ENCODE measurements around the gene FBXO10. TPM values are rescaled to one million over a fixed set of nuclear protein-coding genes. Genes with fewer than 3 reads are reported as not detected.

Gene FBXO10
- total RNA-seq, result 6.7 TPM
- 6.2 TPM for polyA plus RNA-seq (ENCODE audit: insufficient read depth, low read depth, low replicate concordance)
- long read RNA-seq, donor 1, full-length matches to known transcripts, result 1 of 1 reads
- long read RNA-seq, donor 1, partial matches to known transcripts, result 0 of 1 reads
- long read RNA-seq, donor 1, other reads (novel, unspliced or antisense), result 0 of 1 reads
- long read RNA-seq, donor 2, full-length matches to known transcripts, result 1 of 1 reads
- long read RNA-seq, donor 2, partial matches to known transcripts, result 0 of 1 reads
- long read RNA-seq, donor 2, other reads (novel, unspliced or antisense), result 0 of 1 reads
- long read RNA-seq, donor 3, full-length matches to known transcripts, result 2 of 2 reads
- long read RNA-seq, donor 3, partial matches to known transcripts, result 0 of 2 reads
- long read RNA-seq, donor 3, other reads (novel, unspliced or antisense), result 0 of 2 reads
- long read RNA-seq, donor 4, full-length matches to known transcripts, result 1 of 1 reads
- long read RNA-seq, donor 4, partial matches to known transcripts, result 0 of 1 reads
- long read RNA-seq, donor 4, other reads (novel, unspliced or antisense), result 0 of 1 reads
- long read RNA-seq, donor 5, result 0 reads
- long read RNA-seq, donor 6, result 0 reads
- long read RNA-seq, donor 7, partial matches to known transcripts, result 0 of 2 reads
- long read RNA-seq, donor 7, other reads (novel, unspliced or antisense), result 2 of 2 reads
- long read RNA-seq, donor 8, full-length matches to known transcripts, result 1 of 1 reads
- long read RNA-seq, donor 8, partial matches to known transcripts, result 0 of 1 reads
- long read RNA-seq, donor 8, other reads (novel, unspliced or antisense), result 0 of 1 reads
- long read RNA-seq, donor 9, full-length matches to known transcripts, result 1 of 1 reads
- long read RNA-seq, donor 9, partial matches to known transcripts, result 0 of 1 reads
- long read RNA-seq, donor 9, other reads (novel, unspliced or antisense), result 0 of 1 reads
- long read RNA-seq, donor 10, full-length matches to known transcripts, result 1 of 1 reads
- long read RNA-seq, donor 10, partial matches to known transcripts, result 0 of 1 reads
- long read RNA-seq, donor 10, other reads (novel, unspliced or antisense), result 0 of 1 reads

GRCh38 chr9:37575921-37576721, at the start of gene FBXO10:
FBXO10 (minus strand) TSS chr9:37576380; CDS start chr9:37541768, 34,612 bp downstream.
- FAIRE-seq, result no peak

GRCh38 chr9:37625758-37626147, 49.6 kb upstream of the FBXO10 start:
- intact Hi-C loops (cut with DNase I), result no loop called here
- Histone ChIP-seq H3K4me1 (ENCODE audit: control insufficient read depth in 2 of 3, insufficient read depth in 2 of 3, low read depth in 1 of 3, low read length in 3 of 3) (no peaks in the 10 kb centered on the region), H3K27ac (ENCODE audit: low read depth in 2 of 2, low read length in 2 of 2) (no peak overlapping the region), H3K36me3 (ENCODE audit: control insufficient read depth in 2 of 3, insufficient read depth in 3 of 3, low read length in 3 of 3) (no peaks in the 10 kb centered on the region), H3K9ac (ENCODE audit: low read length in 3 of 3) (no peak overlapping the region), H3K4me3 (ENCODE audit: low read length in 3 of 3) (no peak overlapping the region), H3K27me3 (ENCODE audit: control insufficient read depth, insufficient read depth, low read length) (no peaks in the 10 kb centered on the region), H3K9me3 (ENCODE audit: control insufficient read depth in 2 of 3, insufficient read depth in 1 of 3, low read length in 3 of 3) (no peaks in the 10 kb centered on the region)
- no peak for TF ChIP-seq CTCF (IDR thresholded peaks at IDR 0.05; ENCODE audit: borderline replicate concordance, extremely low read depth, insufficient read depth)
- no peak for FAIRE-seq
- no peak for DNase-seq

More at GRCh38 chr9:37575921-37576721, at the start of gene FBXO10:
- DNase-seq, result peak; percentile 88 to 95 (median 89)
- intact Hi-C loops (cut with DNase I), result no loop called here
- H3K9ac ChIP-seq (ENCODE audit: low read length in 3 of 3), result peak within 1 kb of the TSS; percentile 53 to 85 (median 63)
- H3K9me3 ChIP-seq (ENCODE audit: control insufficient read depth in 2 of 3, insufficient read depth in 1 of 3, low read length in 3 of 3), result no peaks in the 10 kb centered on the region
- no peak for TF ChIP-seq CTCF (IDR thresholded peaks at IDR 0.05; ENCODE audit: borderline replicate concordance, extremely low read depth, insufficient read depth)
- peaks cover 0 to 14% (median 3%) of the 10 kb centered on the region in 3 donors for H3K4me1 ChIP-seq (ENCODE audit: control insufficient read depth in 2 of 3, insufficient read depth in 2 of 3, low read depth in 1 of 3, low read length in 3 of 3)
- peak within 1 kb of the TSS; percentile 47 to 62 for H3K27ac ChIP-seq (ENCODE audit: low read depth in 2 of 2, low read length in 2 of 2)
- H3K36me3 ChIP-seq (ENCODE audit: control insufficient read depth in 2 of 3, insufficient read depth in 3 of 3, low read length in 3 of 3), result no peaks in the 10 kb centered on the region
- H3K4me3 ChIP-seq (ENCODE audit: low read length in 3 of 3), result peak within 1 kb of the TSS; percentile 67 to 82 (median 75)
- no peaks in the 10 kb centered on the region for H3K27me3 ChIP-seq (ENCODE audit: control insufficient read depth, insufficient read depth, low read length)

- Histone ChIP-seq H3K27ac (ENCODE audit: low read depth in 2 of 2, low read length in 2 of 2) (no peak overlapping the region), H3K4me3 (ENCODE audit: low read length in 3 of 3) (no peak overlapping the region), H3K36me3 (ENCODE audit: control insufficient read depth in 2 of 3, insufficient read depth in 3 of 3, low read length in 3 of 3) (no peaks in the 10 kb centered on the region), H3K9me3 (ENCODE audit: control insufficient read depth in 2 of 3, insufficient read depth in 1 of 3, low read length in 3 of 3) (no peaks in the 10 kb centered on the region), H3K4me1 (ENCODE audit: control insufficient read depth in 2 of 3, insufficient read depth in 2 of 3, low read depth in 1 of 3, low read length in 3 of 3) (no peaks in the 10 kb centered on the region), H3K27me3 (ENCODE audit: control insufficient read depth, insufficient read depth, low read length) (no peaks in the 10 kb centered on the region), H3K9ac (ENCODE audit: low read length in 3 of 3) (no peak overlapping the region)
- no peak for TF ChIP-seq CTCF (IDR thresholded peaks at IDR 0.05; ENCODE audit: borderline replicate concordance, extremely low read depth, insufficient read depth)
- intact Hi-C loops (cut with DNase I), result no loop called here
- FAIRE-seq (no peak), DNase-seq (no peak)
Observed at GRCh38 chr9:37625036-37625757, 49.0 kb upstream of the FBXO10 start.
